ENCODE results near the gene IL7R. TPM values are rescaled to one million over a fixed set of nuclear protein-coding genes. Genes with fewer than 3 reads are reported as not detected.

Gene IL7R
- total RNA-seq, 1 experiment from 2014 or later = 0.98 TPM

- Histone ChIP-seq H3K79me2 (ENCODE audit: insufficient read depth, low read length) (no peaks in the 10 kb centered on the region), H3K4me3 (replicated peaks in 1 of 2; ENCODE audit: low read depth in 1 of 2, low read length in 2 of 2) (no peak overlapping the region), H3K27ac (ENCODE audit: low read depth, low read length) (no peak overlapping the region), H3K36me3 (ENCODE audit: control insufficient read depth in 1 of 2, insufficient read depth in 2 of 2, low read length in 2 of 2) (no peaks in the 10 kb centered on the region), H4K20me1 (ENCODE audit: insufficient read depth) (no peaks in the 10 kb centered on the region), H3K27me3 (ENCODE audit: insufficient read depth, low read length) (peaks cover 12% of the 10 kb centered on the region), H3K4me1 (ENCODE audit: control insufficient read depth in 1 of 2, insufficient read depth in 2 of 2, low read length in 2 of 2) (no peaks in the 10 kb centered on the region), H2AFZ (ENCODE audit: low read depth, low read length, poor library complexity, severe bottlenecking) (no peak overlapping the region), H3K9me3 (ENCODE audit: control insufficient read depth in 1 of 2, insufficient read depth in 1 of 2, low read depth in 1 of 2, low read length in 2 of 2) (no peaks in the 10 kb centered on the region), H3K9ac (ENCODE audit: low read length) (no peak overlapping the region), H3K9me2 (ENCODE audit: insufficient read depth) (no peaks in the 10 kb centered on the region), H3K4me2 (ENCODE audit: low read length) (no peak overlapping the region)
- ChIA-PET RAD21 (ENCODE audit: low non-redundant PET in 1 of 2, low total read pairs in 2 of 2, uncharacterized antibody in 2 of 2, unreplicated experiment in 2 of 2) (no interaction called here), POLR2A (no interaction called here), CTCF (no interaction called here)
- intact Hi-C loops (cut with micrococcal nuclease) = no loop called here
- TF ChIP-seq TCF7L2 (IDR thresholded peaks at IDR 0.05; ENCODE audit: borderline replicate concordance, extremely low read depth, insufficient read depth, insufficient read length) = no peak
- TF ChIP-seq MAX (IDR thresholded peaks at IDR 0.05) = no peak
- no peak for TF ChIP-seq FOSL1 (IDR thresholded peaks at IDR 0.05; ENCODE audit: low read depth)
- TF ChIP-seq CTCF (IDR thresholded peaks at IDR 0.05 in 2 of 3, conservative IDR thresholded peaks at IDR 0.05 in 1 of 3; ENCODE audit: borderline replicate concordance in 1 of 3, insufficient read depth in 1 of 3, low read depth in 2 of 3, low read length in 2 of 3) = no peak
- no peak for TF ChIP-seq SIN3A (IDR thresholded peaks at IDR 0.05; ENCODE audit: low read depth)
- TF ChIP-seq POLR2AphosphoS5 (IDR thresholded peaks at IDR 0.05; ENCODE audit: low read depth, low read length) = no peak
- TF ChIP-seq SRF (IDR thresholded peaks at IDR 0.05; ENCODE audit: low read depth) = no peak
- TF ChIP-seq RAD21 (IDR thresholded peaks at IDR 0.05; ENCODE audit: low read depth) = no peak
- TF ChIP-seq ATF3 (IDR thresholded peaks at IDR 0.05) = no peak
- TF ChIP-seq EGR1 (IDR thresholded peaks at IDR 0.05; ENCODE audit: low read depth) = no peak
- no peak for TF ChIP-seq ELF1 (IDR thresholded peaks at IDR 0.05; ENCODE audit: borderline replicate concordance, low read depth)
- TF ChIP-seq CEBPB (IDR thresholded peaks at IDR 0.05; ENCODE audit: low read depth) = no peak
- no peak for TF ChIP-seq JUND (IDR thresholded peaks at IDR 0.05)
- no peak for TF ChIP-seq EZH2phosphoT487 (IDR thresholded peaks at IDR 0.05; ENCODE audit: borderline replicate concordance)
- DNase-seq (ENCODE audit: low read depth, low spot score) (no peak), ATAC-seq (no peak)
- no TSS peak for BruUV-seq (replicated peaks)
Observed at GRCh38 chr5:35900972-35901695, 44.4 kb downstream of the IL7R start.

All from HCT116 (cell line).